ENCODE results near the gene DUSP7.

DNA sequence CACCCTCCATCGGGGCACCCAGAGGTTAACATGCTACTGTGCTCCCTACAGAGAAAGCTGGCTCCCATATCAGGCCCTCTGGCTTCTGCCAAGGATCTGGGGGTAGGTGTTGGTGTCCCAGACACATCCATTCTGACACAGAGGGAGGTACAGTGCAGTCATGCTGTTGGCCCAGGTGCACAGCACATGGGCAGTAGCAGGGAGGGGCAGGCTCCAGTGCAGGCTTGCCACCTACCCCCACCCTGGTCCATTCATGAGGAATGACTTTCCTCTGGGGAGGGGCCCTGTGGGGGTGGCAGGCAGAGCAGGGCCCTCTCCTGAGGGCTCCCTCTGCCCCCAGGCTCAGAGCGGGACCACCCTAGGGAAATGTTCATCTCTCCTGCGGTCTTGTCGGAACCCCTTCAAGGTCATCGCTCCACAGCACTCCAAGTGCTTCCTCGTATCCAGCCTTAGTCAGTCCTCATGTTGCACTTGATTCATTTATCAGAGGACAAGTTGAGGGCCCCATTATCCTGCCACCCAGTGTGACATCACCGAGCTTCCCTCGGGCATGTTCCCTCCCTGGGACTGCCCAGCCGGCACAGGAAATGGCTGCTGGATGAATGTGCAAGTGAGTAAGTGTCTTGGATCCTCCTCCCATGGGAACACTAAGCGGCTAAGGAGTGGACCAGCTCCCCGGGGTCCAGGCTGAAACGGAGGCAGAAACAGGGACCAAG lies 10.0 kb downstream of the DUSP7 start:
- TF ChIP-seq, protein P1, sequence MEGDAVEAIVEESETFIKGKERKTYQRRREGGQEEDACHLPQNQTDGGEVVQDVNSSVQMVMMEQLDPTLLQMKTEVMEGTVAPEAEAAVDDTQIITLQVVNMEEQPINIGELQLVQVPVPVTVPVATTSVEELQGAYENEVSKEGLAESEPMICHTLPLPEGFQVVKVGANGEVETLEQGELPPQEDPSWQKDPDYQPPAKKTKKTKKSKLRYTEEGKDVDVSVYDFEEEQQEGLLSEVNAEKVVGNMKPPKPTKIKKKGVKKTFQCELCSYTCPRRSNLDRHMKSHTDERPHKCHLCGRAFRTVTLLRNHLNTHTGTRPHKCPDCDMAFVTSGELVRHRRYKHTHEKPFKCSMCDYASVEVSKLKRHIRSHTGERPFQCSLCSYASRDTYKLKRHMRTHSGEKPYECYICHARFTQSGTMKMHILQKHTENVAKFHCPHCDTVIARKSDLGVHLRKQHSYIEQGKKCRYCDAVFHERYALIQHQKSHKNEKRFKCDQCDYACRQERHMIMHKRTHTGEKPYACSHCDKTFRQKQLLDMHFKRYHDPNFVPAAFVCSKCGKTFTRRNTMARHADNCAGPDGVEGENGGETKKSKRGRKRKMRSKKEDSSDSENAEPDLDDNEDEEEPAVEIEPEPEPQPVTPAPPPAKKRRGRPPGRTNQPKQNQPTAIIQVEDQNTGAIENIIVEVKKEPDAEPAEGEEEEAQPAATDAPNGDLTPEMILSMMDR (IDR thresholded peaks at IDR 0.05): no peak
- no peak for TF ChIP-seq ZFX (IDR thresholded peaks at IDR 0.05; ENCODE audit: borderline replicate concordance)

Measured in 22Rv1 (cell line).